Left hindlimb (tissue), 1 donor: Measurements from ENCODE around the gene AZI2.

Source experiments
- DNase-seq: peaks from one replicate; pipeline ENCODE4 v3.0.0-alpha.2; 2018

The AZI2 gene

DNA sequence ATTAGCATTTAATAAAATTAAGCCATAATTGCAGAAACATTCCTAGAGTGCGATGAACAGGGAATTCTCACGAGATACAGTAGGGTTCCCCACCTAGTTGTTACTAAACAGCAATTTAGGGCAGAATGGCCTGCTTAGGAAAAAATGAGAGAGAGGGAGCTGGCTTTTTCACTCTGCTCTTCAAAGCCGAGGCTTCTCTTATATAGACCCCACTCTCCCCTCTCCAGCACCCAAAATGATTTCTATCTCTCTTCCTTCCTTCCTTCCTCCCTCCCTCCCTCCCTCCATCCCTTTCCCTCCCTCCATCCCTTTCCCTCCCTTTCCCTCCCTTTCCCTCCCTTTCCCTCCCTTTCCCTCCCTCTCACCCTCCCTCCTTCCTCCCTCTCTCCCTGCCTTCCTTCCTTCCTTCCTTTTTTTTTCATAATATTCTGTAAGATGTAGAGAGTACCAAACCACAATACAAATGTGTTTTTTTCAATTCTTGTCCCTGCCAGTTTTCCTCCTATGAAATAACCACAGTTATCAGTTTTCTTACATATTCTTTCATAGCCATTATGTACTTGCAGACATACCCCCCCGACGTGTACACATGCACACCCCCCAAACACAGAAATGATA is 48.2 kb downstream of the AZI2 start:
- no peak for DNase-seq

- no peak for DNase-seq
These were observed 48.9 kb downstream of the AZI2 start for GRCh38 chr3:28299705-28300104.

DNA sequence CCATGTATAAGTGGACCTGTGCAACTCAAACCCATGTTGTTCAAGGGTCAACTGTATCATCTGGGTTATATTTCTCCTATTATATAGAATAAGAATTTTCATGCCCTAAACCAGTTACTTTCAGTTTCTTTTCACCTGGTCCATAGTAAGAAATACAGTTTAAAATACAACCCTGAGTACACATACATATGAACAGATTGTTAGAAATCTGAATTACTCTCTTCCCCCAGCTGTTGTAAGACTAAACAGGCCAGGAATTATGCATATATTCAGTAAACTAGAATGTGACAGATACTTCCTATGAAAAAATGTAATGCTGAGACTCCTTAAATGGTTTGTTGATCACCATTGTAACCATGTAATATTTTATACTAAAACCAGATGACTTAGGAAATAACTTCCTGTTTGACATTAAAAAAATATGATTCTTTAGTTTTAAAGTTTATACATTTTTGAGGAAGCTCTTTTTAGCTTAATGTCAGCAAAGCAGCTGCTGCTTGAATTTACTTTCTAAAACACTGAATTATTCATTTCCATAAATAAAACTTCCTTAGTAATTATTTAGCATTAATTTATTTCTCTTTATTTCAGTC is 52.6 kb downstream of the AZI2 start:
- DNase-seq: no peak

DNA sequence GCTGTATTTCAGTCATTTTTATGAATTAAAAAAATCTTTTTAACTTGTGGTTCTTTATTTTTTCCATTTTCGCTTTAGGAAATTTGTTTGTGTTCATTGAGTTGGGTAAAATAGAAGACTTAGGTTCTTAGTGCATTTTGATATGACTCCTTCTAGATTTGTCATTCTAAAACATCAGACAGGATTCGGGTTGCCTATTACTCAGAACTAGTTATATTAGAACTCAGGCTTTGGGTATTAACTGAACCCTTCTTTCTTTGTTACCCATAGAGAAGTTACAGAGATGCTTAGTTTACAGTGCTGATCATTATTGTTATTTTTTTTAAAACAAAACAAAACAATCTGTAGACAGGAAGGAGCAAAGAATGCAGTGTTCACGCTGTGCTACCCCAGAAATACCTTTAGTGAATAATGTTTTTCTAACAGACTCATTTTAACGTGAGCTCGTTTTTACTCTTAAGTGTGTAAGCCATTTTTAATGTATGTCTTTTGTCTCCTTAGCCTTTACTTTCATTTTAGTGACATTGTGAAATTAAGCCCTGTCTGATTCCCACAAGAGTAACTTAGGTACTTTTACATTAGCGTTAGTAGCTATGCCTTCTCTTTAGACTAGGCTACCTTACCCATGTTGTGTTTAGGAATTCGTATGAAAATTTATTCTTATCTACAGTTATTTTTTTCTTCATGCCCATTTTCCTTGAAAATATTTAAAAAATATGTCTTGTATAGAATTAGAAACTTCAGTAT is 53.8 kb downstream of the AZI2 start:
- no peak for DNase-seq

DNA sequence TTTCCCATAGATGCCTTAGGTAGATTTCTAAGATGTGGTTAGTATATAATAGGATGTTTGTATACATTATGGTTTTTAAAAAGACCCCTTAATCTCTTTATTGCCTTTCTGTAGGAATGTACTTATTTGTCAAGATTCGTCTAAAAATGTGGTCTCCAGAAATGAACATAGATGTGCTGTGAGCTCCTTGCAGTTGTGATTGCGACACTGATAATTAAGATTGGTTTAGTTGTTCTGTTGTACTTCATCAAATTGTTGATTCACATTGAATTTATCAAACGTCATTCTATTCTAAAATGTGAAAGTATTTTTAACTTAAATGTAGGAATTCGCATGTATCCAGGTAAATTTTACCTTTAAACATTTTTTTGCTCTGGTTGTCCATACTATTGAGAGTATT is 56.0 kb downstream of the AZI2 start:
- DNase-seq: no peak

- DNase-seq: no peak
These were observed 57.0 kb downstream of the AZI2 start for GRCh38 chr3:28291577-28291976.

GRCh38 chr3:28290863-28291300 is 57.7 kb downstream of the AZI2 start:
- no peak for DNase-seq

DNA sequence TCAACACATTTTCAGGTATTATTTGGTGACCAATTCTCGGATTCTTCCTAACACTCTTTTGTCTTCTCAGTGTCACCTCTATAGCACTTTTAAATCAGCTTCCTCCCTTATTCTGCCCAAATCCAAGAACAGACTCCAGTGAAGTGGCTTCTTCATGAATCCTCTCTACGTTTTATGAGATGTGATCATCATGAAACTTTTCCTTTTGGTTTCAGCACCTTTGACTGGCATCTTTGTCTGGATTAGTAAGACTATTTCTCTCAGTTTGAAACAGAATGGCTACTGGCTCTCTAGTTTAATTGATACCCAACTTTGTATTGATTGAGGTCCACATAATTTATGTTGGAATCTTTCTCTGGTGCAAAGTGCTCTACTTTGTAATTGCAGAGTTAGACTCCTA is 61.6 kb downstream of the AZI2 start:
- DNase-seq: no peak

- DNase-seq: no peak
These were observed 62.0 kb downstream of the AZI2 start for GRCh38 chr3:28286595-28286994.

DNA sequence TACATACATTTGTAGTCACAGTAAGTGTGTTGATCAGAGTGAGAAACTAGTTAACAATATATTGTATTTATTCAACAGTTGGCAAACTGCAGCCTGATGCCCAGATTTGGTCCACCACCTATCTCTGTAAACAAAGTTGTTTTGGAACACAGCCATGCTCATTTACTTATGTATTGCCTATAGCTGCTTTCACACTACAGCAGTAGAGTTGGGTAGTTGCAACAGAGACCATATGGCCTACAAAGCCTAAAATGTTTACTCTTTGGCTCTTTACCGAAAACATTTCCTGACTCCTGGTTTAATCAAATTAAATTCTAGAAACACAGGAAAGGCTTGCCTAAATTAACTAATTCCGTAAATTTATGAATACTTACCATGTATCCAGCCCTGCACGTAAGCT is 67.8 kb downstream of the AZI2 start:
- no peak for DNase-seq

DNA sequence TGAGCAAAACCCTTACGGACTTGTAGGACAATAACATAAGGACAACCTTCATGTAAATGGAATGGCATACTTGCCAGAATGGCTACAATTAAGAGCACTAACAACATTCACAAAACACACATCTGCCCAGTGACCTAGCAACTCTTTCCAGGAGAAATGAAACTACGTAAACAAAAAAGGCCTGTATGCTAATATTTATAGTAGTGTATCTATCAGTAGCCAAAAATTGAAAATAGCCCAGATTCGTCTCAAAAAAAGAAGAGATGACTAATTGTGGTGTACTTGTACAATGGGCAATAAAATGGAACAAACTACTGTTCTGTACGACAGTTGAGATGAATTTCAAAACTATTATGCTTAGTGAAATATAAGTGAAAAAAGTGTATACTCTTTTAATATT is 68.9 kb downstream of the AZI2 start:
- no peak for DNase-seq

DNA sequence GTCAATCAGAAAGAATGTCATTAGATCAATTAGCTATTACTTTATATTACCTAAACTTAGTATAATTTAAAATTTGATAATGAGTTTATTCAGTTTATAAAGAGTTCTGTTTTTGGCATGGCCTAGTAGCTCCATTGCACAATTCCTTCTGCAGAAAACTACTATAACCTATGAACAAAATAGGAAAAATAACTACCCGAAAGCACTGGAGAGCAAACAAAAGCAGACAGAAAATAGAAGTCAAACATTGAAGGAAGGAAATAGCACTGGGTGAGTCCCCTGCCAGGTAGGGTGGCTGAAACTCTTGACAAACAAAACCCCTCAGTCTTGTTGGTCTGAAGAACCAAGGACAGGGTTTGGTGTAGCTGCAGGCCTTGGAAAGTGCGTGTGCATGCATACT is 69.7 kb downstream of the AZI2 start:
- DNase-seq: no peak

DNA sequence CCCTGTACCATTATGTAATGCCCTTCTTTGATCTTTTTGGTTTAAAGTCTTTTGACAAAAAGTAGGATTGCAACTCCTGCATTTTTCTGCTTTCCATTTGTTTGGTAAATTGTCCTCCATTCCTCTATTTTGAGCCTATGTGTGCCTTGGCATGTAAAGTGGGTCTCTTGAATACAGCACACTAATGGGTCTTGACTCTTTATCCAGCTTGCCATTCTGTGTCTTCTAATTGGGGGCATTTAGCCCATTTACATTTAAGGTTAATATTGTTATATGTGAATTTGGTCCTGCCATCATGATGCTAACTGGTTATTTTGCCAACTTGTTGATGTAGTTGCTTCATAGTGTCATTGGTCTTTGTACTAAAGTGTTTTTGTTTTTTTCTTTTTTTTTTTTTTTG is 74.8 kb downstream of the AZI2 start:
- no peak for DNase-seq
